Hematopoietic multipotent progenitor cell treated with erythropoietin and hydrocortisone succinate and interleukin-3 and kit ligand, for 4 days (in vitro differentiated cells): Measurements from ENCODE around the gene CFAP46.
"Not testable (repeated sequence)": the region's sequence is repeated elsewhere in the genome, so short reads cannot be mapped to it uniquely, and the experiment has no call there.

Experiments used
- DNase-seq: peaks from one replicate; pipeline ENCODE4 v3.0.0-alpha.2; 2015

Gene CFAP46

DNA sequence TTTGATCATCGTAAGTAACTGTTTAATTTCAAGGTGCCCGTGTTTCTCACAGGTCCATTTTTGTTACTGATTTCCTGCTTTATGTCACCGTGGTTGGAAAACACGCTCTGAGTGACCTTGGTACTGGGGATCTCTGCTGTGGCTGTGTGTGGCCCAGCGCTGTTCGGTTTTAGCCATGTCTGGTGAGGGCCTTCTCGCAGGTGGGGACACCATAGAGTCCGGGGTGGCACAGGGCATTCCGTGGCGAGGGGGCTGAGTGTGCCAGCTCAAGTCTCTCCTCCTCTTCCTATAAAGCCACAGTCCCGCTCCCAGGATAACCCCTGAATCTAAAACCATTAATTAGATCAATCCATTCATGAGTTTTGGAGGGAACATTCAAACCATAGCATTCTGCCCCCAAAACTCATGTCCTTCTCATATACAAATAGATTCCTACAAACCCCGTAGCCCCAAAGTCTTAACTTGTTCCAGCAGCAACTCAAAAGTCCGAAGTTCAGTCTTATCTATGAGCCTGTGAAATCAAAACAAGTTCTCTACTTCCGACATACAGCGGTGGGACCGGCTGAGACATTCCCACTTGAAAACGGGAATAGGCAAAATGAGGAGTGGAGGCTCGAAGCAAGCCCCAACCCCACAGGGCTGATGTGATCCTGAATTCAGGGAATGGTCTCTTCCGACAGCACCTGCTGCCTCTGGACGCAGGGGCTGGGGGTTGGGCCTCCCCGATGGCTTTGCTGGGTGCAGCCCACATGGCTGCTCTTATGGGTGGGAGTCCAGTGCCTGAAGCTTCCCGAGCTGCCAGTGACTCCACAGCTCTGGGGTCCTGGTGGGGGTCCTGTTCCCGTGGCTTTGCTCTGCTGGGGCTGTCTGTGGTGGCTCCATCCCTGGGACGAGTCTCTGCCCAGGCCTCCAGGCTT lies 101.4 kb downstream of the CFAP46 start:
- no peak for DNase-seq

DNA sequence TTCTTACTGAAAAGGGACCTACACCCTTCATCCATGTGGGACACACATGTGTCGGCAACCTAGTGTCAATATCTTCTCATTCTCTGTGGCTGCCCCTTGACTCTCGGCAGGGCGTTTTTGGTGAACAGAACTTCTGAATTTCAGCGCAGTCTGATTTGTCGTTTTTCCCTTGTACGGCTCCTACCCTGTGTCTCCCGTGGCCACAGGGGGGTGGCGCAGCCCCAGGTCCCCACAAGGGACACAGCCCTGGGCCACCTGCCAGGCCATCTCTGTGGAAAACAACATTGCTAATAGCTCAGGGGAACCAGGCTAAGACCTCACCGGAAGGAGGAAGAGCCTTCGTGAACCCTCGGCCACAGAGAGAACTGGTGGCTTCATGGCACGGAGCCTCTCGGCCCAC lies 103.3 kb downstream of the CFAP46 start:
- DNase-seq, result no peak

DNA sequence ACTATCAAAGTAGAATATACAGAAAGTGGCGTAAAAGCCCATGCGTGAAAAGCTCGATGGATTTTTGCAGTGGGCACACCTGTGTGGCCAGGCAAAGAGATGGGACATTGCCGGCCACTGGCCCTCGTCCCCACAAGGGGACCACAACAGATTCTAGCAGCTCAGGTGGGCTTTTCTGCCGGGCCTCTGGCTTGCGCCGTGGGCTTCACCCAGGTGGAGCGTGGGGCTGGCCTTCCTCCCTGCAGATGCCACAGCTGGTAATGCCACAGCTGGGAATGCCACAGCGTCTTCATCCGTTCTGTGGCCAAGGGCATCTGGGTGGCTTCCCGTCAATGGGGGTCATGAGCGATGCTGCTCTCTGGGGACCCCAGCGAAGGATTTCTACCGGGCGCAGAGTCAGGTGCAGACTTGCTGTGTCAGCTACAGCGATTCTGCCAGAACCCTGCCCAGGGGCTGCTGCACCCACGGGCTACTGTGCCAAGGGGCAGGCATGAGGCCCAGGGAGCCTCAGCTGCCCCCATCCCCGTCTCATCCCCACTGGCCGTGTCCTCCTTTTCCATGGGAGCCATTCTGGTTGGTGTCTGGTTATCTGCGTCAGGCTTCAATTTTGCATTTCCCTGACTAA lies 103.9 kb downstream of the CFAP46 start:
- no peak for DNase-seq

DNA sequence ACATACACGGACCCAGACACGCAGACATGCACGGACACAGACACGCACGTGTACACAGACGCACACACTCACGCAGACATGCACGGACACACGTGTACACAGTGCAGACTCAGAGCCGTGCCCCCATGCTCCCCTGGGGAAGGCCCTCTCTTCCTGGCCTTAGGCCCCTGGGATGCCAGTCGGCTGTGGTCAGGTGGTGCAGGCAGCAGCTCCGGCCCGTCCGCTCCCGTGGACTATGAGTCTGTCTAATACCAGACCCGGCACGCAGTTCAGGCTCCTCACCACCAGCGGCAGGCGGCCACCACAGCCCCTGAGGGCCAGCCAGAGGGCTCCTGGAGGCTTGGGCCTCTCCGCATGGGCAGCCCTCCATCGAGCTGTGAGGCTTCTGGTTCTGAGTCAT lies 104.5 kb downstream of the CFAP46 start:
- no peak for DNase-seq

DNA sequence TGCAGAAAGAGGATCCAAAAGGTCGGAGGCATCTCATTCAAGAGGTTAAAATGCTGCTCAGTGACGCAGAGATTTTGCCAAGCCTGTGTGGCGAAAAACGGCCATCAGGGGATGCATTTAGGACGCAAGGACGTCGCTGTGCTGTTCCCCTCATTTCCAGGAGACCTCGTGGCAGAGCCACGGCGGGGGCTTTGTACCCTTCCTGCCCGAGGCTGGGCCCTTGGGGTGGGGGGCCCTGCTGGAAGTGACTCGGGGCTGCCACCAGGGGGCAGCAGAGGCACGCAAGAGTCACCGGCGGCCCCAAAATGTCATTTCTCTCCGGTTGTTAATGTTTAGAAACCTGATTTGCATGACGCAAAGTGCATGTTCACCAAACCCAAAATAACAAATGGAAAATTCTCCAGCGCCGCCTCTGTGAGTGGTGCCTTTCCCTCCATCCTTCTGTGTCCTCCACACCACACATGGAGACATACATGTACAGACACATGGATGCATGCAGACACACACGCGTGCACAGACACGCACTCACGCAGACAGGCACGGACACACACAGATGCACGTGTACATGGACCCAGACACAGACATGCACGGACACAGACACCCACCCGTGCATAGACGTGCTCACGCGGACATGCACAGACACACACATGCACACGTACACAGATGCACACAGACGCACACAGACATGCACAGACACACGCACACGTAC lies 105.4 kb downstream of the CFAP46 start:
- peak; percentile 62 for DNase-seq

DNA sequence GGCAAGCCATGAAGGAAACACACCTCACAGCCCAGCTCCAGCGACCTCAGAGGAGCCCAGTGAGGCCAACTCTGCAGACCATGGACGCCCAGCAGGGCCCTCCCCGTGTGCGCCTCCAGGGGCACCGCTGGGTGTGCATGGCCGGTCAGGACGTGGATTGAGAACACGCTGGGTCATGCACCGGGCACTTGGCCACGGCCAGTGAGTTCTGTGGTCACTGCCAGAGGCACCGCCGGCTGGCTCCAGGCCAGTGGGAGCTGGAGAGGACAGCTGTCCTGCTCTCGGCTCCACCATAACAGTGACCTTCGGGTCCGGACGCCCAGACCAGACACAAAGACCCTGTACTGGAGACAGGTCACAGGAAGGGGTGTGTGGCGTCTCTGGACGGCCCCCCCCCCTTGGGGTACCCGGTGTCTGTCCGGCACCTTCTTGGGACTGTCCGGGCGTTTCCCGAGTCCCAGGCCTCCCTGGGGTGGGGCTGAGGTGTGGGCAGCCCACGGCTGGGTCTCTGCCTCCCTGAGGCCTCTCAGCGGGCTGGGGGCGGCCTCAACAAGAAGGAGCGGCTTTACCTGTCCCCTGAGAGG lies 106.0 kb downstream of the CFAP46 start:
- DNase-seq, result no peak

DNA sequence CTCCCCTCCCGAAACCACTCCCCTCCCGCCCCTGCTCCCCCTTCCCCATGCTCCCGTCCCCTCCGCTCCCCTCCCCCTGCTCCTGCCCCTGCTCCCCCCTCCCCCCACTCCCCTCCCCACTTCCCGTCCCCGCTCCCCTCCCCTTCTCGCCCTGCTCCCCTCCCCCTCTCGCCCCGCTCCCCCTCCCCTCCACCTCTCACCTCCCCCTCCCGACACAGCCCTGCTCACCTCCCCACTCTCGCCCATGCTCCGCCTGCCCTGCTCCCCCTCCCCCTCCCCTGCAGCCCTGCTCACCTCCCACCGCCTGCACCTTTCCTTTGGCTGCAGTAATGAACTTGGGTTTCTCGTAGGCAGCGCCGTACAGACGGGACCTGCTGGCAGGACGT lies 106.5 kb downstream of the CFAP46 start:
- no peak for DNase-seq

DNA sequence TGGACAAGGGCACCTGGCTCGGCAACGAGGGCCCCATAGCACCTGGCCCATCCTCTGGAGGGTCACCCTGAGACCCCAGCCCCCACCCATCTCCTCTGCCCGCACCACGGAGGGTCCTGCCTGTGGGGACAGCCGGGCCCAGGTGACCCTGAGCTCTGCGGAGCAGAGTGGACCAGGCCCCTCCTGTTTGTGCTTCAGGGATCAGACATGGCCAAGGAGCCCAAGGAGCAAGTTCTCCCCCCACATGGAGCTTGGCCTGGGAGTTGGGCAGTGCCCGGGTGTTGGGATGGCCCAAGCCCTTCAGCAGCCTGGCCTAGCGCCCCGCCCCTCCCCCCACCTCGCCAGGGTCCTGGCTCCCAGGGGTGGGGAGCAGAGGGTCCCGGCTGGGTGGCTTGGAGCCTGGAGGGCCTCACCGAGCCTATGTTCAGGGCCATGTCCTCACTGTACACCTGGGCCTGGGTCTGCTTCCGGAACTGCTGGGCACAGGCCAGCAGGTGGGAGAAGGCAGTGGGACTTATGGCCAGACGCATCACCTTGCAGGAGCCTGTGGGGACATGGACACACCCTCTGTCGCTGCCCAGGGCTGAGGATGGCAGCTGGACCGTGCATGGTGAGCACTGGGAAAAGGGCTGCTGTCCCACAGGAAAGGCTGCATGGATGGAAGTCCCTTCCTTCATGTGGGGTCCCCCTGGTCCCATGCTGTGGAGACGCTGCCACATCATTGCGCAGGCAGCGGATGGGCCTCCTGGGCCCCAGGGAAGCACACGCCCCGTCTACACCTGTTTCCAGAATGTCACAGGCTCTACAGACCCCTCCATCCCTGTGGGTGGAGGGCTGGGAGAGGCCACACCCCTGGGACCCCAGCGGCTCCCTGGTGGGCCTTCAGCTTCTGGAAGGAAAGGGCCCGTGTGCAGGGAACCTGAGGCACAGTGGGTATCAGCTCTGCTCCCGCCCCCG lies 107.2 kb downstream of the CFAP46 start:
- DNase-seq, result no peak

DNA sequence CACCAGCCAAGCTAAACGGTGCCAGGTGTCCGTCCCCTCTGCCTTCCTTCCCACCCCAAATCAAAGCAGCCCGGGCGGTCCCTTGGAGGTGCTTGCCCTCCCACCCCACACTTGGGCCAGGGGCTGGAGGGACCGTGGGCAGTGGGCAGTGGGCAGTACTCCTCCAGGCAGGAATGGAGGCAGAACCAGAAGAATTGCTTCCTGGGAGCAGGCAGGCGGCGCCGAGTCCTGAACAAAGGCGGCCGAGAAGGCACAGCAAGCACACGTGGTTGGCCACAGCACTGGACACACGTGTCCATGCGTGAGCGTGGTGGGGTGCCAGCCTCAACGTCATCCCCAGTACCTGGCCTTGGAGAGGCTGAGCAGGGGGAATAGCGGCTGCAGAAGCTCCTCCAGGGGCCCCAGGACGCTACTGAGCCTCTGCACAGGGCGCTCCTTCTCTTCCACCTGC lies 108.0 kb downstream of the CFAP46 start:
- DNase-seq, result no peak

DNA sequence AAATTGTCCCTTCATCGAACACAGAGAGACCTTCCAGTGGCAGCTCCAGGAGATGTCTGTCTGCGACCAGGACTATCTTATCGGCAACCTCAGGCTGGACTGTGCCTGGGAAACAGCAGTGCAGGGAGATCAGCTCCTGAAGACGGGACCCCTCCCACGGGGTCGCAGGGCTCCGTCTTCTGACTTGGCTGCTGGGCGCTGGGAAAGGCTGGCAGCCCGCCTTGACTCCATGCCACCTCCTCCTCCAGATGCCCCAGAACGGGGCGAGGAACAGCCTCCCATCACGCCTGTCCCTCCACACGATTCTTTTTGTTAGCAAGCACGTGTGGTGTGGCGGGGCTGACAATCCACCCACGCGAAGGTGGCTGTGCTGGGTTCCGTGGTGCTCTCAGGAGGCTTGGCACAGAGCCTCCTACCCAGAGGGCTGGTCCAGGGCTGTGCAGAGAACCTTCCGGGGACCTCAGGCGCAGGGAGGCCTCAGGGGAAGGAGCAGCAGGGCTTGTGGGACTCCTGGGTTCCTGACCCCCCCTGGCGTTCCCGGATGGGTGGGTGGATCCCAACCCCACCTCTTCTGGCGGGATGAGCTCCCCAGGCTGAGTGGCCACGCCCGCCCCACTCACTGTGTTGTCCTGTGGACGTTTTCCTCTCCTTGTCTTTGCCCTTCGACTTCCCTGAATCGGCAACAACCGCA lies 108.8 kb downstream of the CFAP46 start:
- no peak for DNase-seq

DNA sequence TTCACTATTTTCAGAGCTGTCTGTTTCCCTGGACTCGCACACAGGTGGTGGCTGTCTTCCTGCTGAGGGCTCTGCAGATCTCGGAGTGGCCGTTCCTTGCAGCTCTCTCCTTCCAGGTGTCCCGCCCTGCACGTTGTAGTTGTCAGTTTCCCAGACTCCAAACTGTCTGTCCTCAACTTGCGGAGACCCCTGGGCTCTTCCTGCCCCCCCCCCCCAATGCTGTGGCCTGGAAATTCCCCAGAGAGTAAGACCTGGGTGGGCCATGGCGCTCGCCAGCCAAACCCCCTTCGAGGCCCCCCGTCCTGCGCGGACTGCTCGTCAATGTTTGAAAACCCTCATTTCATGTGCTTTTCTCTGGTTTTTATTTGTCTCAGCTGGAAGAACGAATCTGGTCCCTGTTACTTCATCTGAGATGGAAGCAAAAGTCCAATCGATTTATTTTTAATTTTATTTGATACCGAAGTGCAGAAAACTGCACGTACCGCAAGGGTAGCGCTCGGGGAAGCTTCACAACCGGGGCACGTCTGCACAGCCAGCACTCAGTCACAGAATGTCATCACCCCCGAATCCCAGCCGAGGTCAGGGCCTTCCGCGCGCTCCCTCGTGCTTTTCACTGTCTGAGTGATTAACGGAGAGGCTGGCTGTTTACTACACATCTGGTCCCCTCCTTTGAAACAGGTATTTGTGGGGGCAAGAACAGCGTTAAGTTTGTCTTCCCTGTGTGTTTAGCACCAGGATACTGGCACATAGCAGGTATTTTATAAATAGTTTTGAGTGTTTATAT lies 110.0 kb downstream of the CFAP46 start:
- no peak for DNase-seq

DNA sequence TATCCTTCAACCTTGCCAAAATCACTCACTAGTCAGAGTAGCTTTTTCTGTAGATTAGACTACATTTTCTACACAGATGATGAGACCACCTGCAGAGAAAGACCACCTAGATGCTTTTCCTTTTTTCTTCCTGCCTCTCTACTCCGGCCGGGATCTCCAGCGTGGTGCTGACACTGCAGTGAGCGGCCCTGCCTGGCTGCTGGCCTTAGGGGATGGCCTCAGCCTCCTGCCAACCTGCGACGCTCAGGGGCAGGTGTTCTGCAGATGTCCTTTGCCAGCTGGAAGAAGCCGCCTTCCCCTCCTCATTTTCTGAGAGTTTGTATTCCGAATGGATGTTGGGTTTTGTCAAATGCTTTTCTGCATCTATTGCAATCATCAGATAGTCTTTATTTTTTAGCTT lies 113.0 kb downstream of the CFAP46 start:
- no peak for DNase-seq

DNA sequence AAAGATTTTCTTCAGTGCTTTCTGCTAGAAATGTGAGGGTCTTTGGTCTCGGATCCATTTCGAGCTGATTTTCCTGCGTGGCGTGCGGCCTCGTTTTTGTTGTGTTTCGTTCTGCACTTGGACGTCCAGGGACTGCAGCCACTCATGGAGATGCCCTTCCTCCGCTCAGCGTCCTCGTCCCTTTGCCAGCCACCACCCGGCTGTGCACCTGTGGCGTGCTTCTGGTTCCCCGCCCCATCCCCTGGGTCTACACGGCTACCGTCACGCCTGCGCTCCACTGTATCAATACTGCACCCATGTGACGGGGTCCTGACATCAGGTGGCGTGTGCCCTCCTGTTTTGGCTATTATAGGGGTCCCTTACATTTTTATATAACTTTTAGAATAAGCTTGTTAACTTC lies 113.7 kb downstream of the CFAP46 start:
- no peak for DNase-seq

DNA sequence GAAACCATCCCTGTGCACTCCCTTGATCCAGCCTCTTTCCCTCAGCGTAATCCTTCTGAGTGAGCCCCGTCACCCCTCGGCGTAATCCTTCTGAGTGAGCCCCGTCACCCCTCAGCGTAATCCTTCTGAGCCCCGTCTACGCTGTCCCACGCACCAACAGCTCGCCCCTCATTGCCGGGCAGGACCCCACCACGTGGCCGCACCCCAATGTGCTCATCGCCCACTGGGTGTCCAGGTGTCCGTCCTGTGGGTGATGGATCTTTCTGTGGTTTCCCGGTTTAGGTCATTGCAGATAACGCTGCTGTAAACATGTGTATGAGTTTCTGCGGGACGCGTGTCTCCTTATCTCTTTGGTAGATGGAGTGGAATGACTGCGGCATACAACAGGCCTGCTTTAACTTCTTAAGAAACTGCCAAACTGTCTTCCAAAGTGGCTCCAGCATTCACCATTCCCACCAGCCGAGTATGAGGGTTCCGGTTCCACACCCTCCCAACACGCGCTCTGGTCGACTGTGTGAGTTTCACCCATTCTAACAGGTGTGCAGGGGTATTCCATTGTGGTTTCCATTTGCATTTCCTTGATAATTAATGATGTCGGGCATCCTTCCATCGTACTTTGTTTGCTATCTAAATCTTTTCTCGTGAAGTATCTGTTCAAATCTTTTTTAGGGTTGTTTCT lies 114.4 kb downstream of the CFAP46 start:
- DNase-seq, result no peak

DNA sequence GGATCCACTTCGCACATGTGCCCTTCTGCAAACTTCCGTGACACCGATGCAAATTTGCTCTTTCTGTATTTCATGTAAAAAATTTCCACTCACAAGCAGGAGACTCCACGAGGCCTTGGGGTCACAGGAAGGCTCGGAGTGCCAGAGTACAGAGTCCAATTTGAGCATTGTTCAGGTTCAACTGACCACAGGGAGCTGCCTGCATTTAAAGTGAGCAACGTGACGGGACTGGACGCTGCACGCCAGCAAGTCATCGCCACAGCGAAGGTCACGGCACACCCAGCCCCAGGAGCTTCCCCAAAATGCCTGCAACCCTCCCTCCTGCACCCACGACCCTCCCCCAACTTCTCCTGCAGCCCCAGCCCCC lies 115.0 kb downstream of the CFAP46 start:
- no peak for DNase-seq

DNA sequence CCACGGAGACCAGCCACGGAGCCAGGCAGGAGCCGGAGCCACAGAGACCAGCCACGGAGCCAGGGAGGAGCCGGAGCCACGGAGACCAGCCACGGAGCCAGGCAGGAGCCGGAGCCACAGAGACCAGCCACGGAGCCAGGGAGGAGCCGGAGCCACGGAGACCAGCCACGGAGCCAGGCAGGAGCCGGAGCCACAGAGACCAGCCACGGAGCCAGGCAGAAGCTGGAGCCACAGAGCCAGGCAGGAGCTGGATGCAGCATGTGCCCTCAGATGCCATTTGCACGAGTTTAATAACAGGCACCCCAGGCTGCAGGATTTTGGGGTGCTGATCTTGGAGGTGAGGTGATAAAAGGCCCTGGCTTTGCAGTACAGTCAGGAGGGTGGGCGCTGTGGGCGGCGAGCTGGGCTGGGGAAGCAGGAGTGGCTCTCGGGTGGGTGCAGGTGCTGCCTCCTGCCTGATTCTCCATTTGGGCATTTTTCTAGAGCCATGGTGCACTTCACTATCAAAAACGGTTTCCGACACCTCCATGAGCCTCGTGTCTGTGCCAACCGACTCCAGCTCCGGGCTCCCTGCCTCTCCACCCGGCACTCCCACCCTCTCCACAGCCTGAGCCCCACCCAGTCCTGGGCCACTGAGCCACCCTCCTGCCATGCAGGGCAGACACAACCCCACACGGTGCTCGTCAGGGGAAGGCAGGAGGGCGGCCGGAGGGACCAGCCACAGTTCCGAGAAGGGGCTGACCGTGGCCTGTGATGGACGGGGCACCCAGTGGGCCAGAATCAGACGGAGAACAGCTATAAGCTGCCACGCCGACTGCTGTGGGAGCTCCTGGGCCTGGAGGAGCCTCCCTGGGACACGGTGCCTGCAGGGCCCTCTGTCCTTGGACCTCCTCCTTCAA lies 115.6 kb downstream of the CFAP46 start:
- DNase-seq, result no peak

DNA sequence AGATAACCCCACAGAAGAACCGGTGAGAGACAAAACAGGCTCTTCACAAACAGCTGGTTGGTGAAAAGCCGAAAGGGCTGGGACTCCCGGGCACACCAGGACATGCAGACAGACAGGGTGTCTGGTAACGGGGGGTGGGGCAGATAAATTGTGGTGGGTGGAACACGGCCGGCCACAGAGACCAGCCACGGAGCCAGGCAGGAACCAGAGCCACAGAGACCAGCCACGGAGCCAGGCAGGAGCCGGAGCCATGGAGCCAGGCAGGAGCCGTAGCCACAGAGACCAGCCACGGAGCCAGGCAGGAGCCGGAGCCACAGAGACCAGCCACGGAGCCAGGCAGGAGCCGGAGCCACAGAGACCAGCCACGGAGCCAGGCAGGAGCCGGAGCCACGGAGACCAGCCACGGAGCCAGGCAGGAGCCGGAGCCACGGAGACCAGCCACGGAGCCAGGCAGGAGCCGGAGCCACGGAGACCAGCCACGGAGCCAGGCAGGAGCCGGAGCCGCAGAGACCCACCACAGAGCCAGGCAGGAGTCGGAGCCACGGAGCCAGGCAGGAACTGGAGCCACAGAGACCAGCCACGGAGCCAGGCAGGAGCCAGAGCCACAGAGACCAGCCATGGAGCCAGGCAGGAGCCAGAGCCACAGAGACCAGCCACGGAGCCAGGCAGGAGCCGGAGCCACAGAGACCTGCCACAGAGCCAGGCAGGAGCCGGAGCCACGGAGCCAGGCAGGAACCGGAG lies 116.4 kb downstream of the CFAP46 start:
- DNase-seq, result not testable (repeated sequence)

DNA sequence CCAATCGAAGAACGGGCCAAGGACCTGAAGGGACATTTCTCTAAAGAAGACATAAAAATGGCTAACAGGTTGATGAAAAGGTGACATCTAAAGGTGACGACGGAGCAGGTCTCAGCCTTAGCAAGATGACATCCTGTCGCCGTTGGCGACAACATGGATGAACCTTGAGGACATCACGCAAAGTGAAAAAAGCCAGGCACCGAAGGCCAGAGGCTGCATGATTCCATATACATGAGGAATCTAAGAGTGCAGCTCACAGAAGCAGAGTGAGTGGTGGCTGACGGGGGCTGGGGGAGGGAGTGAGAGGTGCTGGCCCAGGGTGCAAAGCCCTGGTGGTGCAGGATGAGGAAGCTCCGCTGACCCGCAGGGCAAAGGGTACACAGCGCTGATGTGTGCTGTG lies 122.3 kb downstream of the CFAP46 start:
- DNase-seq, result no peak
